GM12874 (cell line): ENCODE data around the gene CYTH3.

ENCODE experiments used
- TF ChIP-seq, protein P1 (sequence below): IDR thresholded peaks from 2 replicates; pipeline ENCODE4 v1.5.1; 2011; ENCODE audit warnings: low read depth, mild to moderate bottlenecking, control low read depth, low read length, moderate library complexity; ENCODE audit not compliant: insufficient read depth

CYTH3 gene

GRCh38 chr7:6121141-6121540 lies 151.3 kb downstream of the CYTH3 start:
- TF ChIP-seq, protein P1, sequence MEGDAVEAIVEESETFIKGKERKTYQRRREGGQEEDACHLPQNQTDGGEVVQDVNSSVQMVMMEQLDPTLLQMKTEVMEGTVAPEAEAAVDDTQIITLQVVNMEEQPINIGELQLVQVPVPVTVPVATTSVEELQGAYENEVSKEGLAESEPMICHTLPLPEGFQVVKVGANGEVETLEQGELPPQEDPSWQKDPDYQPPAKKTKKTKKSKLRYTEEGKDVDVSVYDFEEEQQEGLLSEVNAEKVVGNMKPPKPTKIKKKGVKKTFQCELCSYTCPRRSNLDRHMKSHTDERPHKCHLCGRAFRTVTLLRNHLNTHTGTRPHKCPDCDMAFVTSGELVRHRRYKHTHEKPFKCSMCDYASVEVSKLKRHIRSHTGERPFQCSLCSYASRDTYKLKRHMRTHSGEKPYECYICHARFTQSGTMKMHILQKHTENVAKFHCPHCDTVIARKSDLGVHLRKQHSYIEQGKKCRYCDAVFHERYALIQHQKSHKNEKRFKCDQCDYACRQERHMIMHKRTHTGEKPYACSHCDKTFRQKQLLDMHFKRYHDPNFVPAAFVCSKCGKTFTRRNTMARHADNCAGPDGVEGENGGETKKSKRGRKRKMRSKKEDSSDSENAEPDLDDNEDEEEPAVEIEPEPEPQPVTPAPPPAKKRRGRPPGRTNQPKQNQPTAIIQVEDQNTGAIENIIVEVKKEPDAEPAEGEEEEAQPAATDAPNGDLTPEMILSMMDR = no peak

- TF ChIP-seq, protein P1 = no peak
Observed at GRCh38 chr7:6117533-6117932, 154.9 kb downstream of the CYTH3 start.

- TF ChIP-seq, protein P1 = no peak
Observed at GRCh38 chr7:6116211-6116610, 156.2 kb downstream of the CYTH3 start.
